Activated CD8-positive, alpha-beta memory T cell treated with anti-CD3 and anti-CD28 coated beads for 1 hour (primary cell): ENCODE measurements around the gene NACC2.
"Not testable (repeated sequence)": the region's sequence is repeated elsewhere in the genome, so short reads cannot be mapped to it uniquely, and the experiment has no call there.

Source experiments
- DNase-seq, 2 donors: peaks; one replicate each; pipeline ENCODE4 v3.0.0-alpha.2; 2020; ENCODE audit warnings: low read depth in 1 of 2; ENCODE audit errors: extremely low read depth in 1 of 2

The NACC2 gene

DNA sequence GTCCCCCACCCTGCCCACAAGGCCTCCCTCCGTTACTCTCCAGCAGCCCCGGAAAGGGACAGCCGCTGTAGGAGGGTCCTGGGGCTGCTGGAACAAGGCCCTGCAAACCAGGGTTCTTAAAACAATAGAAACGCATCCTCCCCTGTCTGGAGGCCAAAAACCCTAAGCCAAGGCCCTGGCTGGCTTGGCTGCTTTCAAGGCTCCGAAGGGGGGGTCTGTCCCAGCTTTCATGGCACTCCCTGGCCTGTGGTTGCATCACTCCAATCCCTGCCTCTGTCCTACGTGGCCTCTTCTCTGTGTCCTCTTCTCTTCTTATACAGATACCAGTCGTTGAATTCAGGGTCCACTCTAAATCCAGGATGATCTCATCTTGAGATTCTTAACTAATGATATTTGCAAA lies 126.5 kb downstream of the NACC2 start:
- DNase-seq = no peak

DNA sequence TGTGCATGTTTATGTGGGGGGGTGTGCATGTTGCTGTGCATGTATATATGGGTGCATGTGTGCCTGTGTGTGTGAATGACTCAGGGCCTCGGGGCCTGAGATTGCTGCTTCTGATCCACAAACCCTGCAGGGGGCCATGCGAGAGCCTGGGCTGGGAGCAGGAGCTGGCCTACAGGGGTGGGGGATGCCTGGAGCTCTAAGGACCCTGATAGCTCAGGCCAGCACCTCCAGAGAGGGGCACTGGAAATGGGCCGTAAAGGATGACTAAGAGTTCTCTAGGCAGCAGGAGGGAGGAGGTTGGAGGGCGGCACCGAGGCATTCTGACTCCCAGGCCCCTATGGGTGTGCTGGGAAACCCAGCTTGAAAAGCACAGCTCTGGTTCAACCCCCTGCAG lies 127.0 kb downstream of the NACC2 start:
- no peak for DNase-seq

DNA sequence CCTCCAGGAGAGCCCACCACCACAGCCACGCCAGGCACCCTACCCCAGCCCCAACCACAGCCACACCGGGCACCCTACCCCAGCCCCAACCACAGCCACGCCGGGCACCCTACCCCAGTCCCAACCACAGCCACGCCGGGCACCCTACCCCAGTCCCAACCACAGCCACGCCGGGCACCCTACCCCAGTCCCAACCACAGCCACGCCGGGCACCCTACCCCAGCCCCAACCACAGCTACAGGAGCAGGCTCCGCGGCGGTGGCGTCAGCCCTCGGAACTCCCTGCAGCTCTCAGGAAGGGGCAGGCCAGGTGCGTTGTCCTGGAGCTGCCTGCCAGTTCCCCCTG lies 128.2 kb downstream of the NACC2 start:
- DNase-seq = not testable (repeated sequence)

DNA sequence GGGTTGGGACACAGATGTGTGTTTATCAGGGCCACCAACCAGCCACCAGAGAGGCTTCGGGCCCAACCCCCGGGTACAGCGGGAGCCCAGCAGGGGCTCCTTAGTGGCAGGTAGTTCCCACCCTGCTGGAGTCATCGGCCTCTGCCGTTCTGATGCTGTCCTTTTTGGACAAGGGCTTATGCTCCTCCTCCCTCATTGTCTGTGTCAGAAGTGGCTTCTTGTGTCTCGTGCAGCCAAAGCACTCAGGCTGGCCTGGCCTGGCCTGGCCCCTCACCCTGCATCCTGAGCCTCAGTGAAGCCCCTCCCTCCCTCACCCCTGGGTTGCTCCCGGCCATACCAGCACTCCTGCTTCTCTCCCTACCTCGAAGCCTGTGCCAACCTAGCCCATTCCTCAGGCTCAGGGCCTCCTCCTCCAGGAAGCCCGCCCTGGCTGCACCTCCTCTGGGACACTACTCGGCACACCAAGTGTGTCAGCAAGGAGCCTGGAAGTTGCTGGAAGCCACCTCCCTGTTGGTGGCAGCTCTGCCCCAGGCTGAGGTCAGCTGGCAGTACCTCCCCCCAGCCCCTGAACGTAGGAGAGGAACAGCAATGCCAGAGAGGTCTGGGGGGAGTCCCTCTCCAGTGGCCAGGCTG lies 129.8 kb downstream of the NACC2 start:
- DNase-seq = no peak

DNA sequence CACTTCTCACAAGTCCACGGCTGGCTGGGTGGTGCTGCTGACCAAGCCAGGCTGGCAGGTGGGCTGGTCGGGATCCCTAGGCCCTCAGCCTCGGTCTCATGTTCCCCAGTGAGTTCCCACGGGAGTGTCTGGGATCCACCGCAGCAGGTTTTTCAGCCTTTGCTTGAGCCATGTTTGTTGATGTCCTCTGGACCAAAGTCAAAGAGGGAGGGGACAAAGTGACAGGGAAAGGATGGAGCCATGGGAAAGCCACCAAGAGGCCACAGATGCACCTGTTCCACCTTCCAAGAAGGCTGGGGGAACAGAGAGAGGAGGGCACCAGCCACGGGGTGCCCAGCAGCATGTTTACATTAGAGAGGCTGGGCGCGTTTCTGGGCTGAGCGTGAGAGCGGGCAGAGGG lies 131.2 kb downstream of the NACC2 start:
- no peak for DNase-seq

DNA sequence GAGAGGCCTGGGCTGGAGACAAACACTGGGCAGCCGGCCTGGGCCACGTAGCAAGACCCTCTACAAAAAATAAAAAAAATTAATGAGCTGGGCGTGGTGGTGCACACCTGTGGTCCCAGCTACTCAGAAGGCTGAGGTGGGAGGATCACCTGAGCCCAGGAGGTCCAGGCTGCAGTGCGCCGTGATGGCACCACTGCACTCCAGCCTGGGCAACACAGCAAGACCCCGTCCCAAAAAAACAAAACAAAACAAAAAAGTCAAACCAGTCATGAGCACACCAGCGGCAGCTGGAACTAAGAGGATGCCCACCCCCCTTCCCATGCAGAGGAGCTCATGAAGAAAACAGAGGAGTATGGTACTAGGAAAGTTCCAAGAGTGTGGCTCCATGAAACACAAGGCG lies 131.8 kb downstream of the NACC2 start:
- DNase-seq = no peak

DNA sequence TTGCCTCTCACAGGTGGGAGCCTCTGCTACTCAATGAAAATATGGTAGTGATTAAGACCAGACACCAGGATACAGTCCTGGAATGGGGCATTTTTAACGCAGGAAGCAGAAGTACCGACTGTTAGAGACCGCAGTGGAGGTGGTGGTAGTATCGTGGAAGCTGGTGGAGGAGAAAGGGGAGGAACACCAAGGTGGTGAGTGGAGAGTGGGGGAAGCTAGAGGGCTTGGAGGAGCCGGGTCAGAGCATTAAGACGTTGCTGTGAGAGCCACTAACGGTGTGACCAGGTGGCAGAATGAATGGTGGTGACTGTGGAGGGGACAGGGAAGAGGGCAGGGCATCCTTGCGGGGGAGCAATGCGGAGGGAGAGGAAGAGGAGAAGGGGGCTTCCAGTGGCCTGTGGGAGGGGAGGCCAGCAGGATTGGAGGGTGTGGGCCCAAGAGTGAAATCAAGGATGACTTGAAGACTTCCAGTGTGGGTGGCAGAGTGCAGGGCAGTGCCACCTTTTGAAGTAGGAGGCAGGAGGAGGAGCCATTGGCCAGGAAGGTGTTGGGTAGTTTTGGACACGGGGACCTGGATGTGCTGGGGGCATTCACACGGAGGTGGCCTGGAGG lies 132.3 kb downstream of the NACC2 start:
- no peak for DNase-seq

DNA sequence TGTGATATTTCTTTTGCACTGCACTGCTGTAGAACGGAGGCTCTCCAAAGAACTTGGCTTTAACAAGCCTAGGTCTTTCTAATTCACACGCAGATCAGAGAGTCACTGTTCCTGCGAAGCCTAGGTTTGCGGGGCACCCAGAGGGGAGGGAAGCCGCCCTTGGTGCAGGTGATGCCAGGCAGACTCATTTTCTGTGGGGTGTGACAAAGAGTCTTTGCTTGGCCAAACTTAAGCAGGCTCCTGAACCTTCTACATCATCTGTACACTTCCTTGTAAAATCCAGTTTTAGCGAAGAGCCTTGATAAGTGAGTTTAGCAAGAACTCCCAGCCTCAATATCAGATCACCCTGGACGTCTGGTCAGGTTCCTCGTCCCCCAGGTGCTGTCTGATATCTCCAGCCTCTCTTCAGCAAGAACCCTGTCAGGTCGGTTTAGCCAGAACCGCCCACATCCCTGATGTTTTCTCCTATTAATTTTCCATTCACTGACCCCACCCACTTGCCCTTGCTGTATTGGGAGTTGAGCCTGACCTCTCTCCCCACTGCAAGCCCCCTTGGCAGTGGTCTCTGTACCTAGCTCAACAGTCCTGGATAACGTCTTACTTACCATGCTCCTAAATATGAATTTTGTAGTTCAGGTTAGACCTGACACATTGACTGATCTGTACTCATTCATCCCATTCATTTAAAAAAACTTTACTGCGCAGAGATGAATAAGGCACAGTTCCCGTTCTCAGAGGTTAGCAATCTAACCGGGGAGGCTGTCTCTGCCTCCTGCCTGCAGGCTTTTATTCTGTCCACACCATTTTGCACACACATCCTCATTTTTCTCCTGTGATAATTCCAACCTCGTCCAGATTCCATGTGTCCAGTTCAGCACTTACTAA lies 133.0 kb downstream of the NACC2 start:
- no peak for DNase-seq

DNA sequence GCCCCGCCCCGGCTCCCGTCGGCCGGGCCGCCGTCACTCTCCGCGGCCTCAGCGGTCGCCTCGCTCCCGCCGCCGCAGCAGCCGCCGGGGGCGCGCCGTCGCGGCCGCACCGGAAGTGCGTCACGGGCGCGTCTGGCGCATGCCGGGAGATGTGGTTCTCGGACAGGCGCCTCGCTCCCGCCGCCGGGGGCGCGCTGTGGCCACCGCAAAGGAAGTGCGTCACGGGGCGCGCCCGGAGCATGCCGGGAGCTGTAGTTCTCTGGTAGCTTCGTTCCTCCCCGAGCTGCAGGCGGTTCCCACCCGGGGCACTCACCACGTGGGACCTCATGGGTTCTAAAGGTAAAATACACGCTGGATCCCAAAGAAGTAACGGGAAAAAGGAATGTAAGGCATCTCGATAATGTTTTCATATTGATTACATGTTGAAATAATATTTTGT lies 133.8 kb downstream of the NACC2 start, which contains the start of gene UBAC1:
TSS of gene UBAC1 (minus strand) at position 97 of the 439 bp plus-strand sequence. CDS start 211 bp downstream, outside the sequence.
- DNase-seq = peak; percentile 79 to 91

DNA sequence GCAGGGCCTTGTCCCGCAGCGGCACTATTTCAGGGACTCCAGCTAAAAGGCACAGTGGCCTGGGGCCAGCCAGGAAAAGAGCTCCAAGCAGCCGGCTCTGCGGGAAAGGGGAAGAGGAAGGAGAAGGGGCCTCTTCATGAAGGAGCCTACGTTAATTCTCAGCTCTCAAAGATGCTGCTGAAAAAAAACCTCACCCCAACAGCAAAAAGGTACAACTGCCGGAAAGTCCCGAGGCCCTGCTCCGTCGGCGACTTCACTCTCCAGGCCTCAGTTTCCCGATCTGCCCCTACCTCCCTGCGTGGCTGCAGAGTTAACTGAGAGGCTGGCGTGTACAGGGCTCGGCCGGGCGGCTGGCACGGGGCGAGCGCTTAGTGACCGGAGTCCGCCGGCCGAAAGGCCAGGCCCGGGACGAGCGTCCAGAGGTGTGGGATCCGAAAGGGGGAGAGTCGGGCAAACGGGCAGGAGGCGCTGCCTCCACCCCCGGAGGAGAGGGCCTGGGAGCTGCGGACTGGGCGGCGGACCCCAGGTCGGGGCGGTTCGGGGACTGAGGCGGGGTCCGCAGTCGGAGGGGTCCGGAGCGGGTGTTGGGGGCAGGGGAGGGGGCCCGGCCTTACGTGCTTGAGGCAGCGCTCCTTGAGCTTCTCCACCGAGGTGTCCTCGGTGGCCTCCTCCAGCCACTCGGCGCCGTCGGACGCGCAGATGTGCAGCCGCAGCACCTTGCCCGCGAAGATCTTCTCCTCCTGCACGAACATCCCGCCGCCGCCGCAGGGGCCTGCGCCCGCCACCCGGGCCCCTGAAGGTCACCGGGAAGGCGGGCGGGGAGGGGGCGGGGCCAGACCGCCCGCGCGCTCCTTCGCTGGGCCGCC lies 134.4 kb downstream of the NACC2 start:
- no peak for DNase-seq

DNA sequence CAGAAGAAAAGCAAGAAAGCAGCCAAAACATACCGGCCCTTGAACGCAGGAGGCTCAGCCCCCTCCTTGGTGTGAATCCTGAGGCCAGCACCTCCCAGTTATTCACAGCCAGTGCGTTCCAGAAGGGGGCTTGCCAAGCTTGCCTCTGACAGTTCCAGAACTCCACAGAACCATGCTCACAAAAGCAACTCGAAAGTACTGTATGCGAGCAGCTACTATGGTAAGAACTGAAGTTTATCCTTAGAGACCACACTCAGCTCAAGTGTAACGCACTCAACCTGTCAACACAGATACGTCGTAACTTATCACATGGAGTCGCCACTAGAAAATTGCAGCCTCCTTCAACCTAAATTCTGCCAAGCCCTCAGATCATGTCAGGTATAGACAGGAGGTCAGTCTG lies 135.3 kb downstream of the NACC2 start:
- no peak for DNase-seq

DNA sequence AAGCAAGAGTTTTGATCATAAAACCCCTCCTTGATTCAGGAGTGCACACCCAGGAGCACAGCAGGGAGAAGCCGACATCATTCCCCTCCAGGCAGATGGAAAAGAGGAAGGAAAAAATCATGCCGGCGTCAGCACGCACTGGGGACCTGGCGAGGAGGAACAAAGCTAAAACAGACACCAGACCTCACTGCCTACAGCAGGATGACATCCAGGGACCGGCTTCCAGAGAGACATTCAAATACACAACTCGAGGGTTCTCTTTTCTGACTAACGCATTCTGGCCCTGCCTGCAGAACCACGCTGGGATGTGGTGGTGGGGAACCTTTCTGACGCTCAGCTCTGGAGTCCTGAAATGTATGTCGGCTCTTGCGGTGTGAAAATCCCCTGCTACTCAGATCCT lies 136.6 kb downstream of the NACC2 start:
- DNase-seq = no peak

DNA sequence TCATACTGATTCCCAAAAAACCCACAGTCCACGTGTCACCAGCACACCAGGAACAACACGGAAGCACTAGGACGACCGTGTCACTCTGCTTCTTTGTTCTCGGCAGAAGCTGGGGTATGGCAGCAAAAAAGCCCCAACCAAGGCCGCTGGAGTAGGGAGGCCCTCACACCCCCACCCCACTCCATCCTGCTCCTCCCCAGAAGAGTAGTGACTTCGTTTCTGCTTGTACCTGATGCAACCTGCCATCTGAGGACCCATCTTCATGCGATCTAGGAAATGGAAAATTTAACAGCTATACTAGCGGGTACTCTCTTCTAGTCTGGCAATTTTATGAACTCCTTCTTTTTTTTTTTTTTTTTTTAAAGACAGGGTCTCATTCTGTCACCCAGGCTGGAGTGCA lies 137.7 kb downstream of the NACC2 start:
- DNase-seq = no peak

DNA sequence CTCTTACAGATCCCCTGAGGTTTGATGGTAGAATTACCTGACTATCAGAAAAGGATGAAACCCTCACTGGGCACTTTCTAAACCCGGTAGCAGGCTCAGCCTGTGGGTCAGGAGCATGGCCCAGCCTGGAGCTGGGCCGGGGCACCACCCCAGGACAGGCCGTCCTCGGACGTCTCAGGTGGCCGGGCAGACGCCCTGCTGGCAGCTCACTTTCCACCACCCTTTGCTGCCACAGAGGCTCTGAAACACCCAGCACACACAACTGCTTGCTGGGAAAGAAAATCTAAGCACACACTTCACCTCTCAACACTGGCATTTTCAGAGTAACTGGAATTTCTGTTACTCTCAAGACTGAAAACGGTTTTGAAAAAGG lies 138.3 kb downstream of the NACC2 start:
- DNase-seq = no peak
